B cell (primary cell): ENCODE data around the gene RNLS. TPM values are rescaled to one million over a fixed set of nuclear protein-coding genes. Genes with fewer than 3 reads are reported as not detected.

Experiments
- ATAC-seq: fragments of 200-7000 bp; cut with Tn5 transposase; one replicate; pipeline ENCODE4 v1.10.0; 2021; ENCODE audit warnings: low read depth, mild to moderate bottlenecking, moderate number of reproducible peaks, moderate library complexity
- CTCF ChIA-PET: fragments of 350-600 bp; sonication (Branson Sonifier 250); formaldehyde crosslinking; loops from one replicate; lab custom pipeline; 2021; ENCODE audit warnings: antibody characterized with exemption, inconsistent platforms; lab: Charles Lee
- POLR2A ChIA-PET: fragments of 350-600 bp; sonication (Branson Sonifier 250); formaldehyde crosslinking; loops from one replicate; lab custom pipeline; 2021; ENCODE audit warnings: antibody characterized with exemption; lab: Charles Lee
- DNase-seq: peaks from one replicate; pipeline ENCODE4 v3.0.0; 2013
- H2AFZ ChIP-seq: 2 replicates; pipeline ENCODE4 v1.6.1; 2012; ENCODE audit warnings: mild to moderate bottlenecking, low read depth, low read length; ENCODE audit not compliant: insufficient read depth, poor library complexity, severe bottlenecking
- H3K27ac ChIP-seq, 2 donors: 1 replicate in 1 of 2; 2 replicates in 1 of 2; pipeline ENCODE4 v1.5.1; 2012 to 2013; ENCODE audit warnings: low read length in 2 of 2, mild to moderate bottlenecking in 2 of 2, moderate library complexity in 1 of 2
- H3K27me3 ChIP-seq, 4 experiments: fragments of 200-600 bp in 1 of 4; sonication (generic) in 1 of 4; replicated peaks in 1 of 4; 1 replicate in 2 of 4; 2 replicates in 2 of 4; pipeline versions ENCODE4 v1.6.1 to v1.7.0; 2013 to 2016; ENCODE audit warnings: low read length in 3 of 4, mild to moderate bottlenecking in 2 of 4, mixed read lengths in 1 of 4, moderate library complexity in 1 of 4; ENCODE audit not compliant: insufficient read depth in 4 of 4, control insufficient read depth in 3 of 4; ENCODE audit errors: control extremely low read depth in 1 of 4
- H3K36me3 ChIP-seq, 2 experiments: replicated peaks in 1 of 2; 1 replicate in 1 of 2; 2 replicates in 1 of 2; pipeline versions ENCODE4 v1.6.1 to v1.7.1; 2013; ENCODE audit warnings: low read length in 1 of 2; ENCODE audit not compliant: insufficient read depth in 2 of 2, control insufficient read depth in 1 of 2; ENCODE audit errors: control extremely low read depth in 1 of 2, extremely low read depth in 1 of 2
- H3K4me1 ChIP-seq, 2 donors: fragments of 200-600 bp in 1 of 2; sonication (generic) in 1 of 2; 1 replicate in 1 of 2; 2 replicates in 1 of 2; pipeline versions ENCODE4 v1.5.1 to v1.6.1; 2013 to 2017; ENCODE audit warnings: low read length in 2 of 2; ENCODE audit not compliant: control insufficient read depth in 2 of 2, insufficient read depth in 2 of 2
- H3K4me2 ChIP-seq: replicated peaks from 2 replicates; pipeline ENCODE3; 2012; ENCODE audit warnings: mild to moderate bottlenecking, low read depth, low read length; ENCODE audit not compliant: poor library complexity, severe bottlenecking
- H3K4me3 ChIP-seq, 5 experiments: fragments of 200-600 bp in 1 of 5; sonication (generic) in 1 of 5; 1 replicate in 3 of 5; 2 replicates in 2 of 5; pipeline versions ENCODE4 v1.5.1 to v1.7.0; 2011 to 2016; ENCODE audit warnings: low read length in 4 of 5, mild to moderate bottlenecking in 4 of 5, low read depth in 2 of 5, control low read depth in 1 of 5, moderate library complexity in 1 of 5; ENCODE audit not compliant: insufficient read depth in 1 of 5; ENCODE audit errors: control extremely low read depth in 1 of 5, extremely low read depth in 1 of 5
- H3K79me2 ChIP-seq: fragments of 200-600 bp; sonication (generic); one replicate; pipeline ENCODE4 v1.6.0; 2016; ENCODE audit warnings: low read length; ENCODE audit not compliant: control insufficient read depth, insufficient read depth
- H3K9ac ChIP-seq: fragments of 200-600 bp; sonication (generic); 2 replicates; pipeline ENCODE4 v1.6.1; 2017; ENCODE audit warnings: mild to moderate bottlenecking, low read length, moderate library complexity
- H3K9me3 ChIP-seq, 3 donors: one replicate each; pipeline versions ENCODE4 v1.6.1 to v1.7.1; 2013; ENCODE audit warnings: low read length in 2 of 3; ENCODE audit not compliant: control insufficient read depth in 2 of 3, insufficient read depth in 1 of 3; ENCODE audit errors: control extremely low read depth in 1 of 3
- H4K20me1 ChIP-seq: 2 replicates; pipeline ENCODE4 v1.6.0; 2012; ENCODE audit warnings: mild to moderate bottlenecking, low read length; ENCODE audit not compliant: insufficient read depth, control insufficient read depth, poor library complexity, severe bottlenecking
- H3K27ac Mint-ChIP-seq: one replicate; pipeline ENCODE4 v1.8.0; 2021; ENCODE audit warnings: mixed read lengths
- H3K27me3 Mint-ChIP-seq: one replicate; pipeline ENCODE4 v1.8.0; 2021; ENCODE audit warnings: mixed read lengths
- H3K4me1 Mint-ChIP-seq: one replicate; pipeline ENCODE4 v1.8.0; 2021; ENCODE audit warnings: mixed read lengths
- H3K4me3 Mint-ChIP-seq: one replicate; pipeline ENCODE4 v1.8.0; 2021; ENCODE audit warnings: mixed read lengths
- H3K9me3 Mint-ChIP-seq: one replicate; pipeline ENCODE4 v1.8.0; 2022; ENCODE audit warnings: mixed read lengths; ENCODE audit not compliant: insufficient read depth
- CTCF ChIP-seq: fragments of 200-600 bp; IDR thresholded peaks from one replicate; pipeline ENCODE4 v1.8.0; 2022; ENCODE audit warnings: antibody characterized with exemption, mild to moderate bottlenecking
- EZH2 ChIP-seq: IDR thresholded peaks from 2 replicates; pipeline ENCODE4 v1.6.1; 2012; ENCODE audit warnings: borderline replicate concordance, low read depth, mild to moderate bottlenecking, moderate library complexity, low read length; ENCODE audit not compliant: insufficient read depth, poor library complexity, severe bottlenecking
- WGBS: methylation state at CpG from one replicate; pipeline ENCODE4 v1.1.5; 2013; ENCODE audit warnings: missing lambda C conversion rate; ENCODE audit not compliant: insufficient coverage; 5-methylcytosine and 5-hydroxymethylcytosine counted together
- intact Hi-C: fragments of 100-400 bp; cut with micrococcal nuclease; formaldehyde crosslinking; loops from one replicate; pipeline ENCODE4 v1.10.0; 2022
- polyA plus RNA-seq: library from polyadenylated mRNA; depleted of rRNA; stranded (reverse); fragments of >200 nt; gene quantifications from 2 replicates; pipeline ENCODE4 v1.2.3, GENCODE V29; 2012
- total RNA-seq, 2 donors: library from RNA; stranded (reverse); fragments of 120-200 nt in 1 of 2; gene quantifications; 1 replicate in 1 of 2; 2 replicates in 1 of 2; pipeline versions ENCODE4 v1.2.3 to v1.2.4, GENCODE V29; 2013 to 2022

RNLS gene
- total and polyA plus RNA-seq, 2 donors (not counting 1 experiment from before 2014, with no cell fraction given) = 3.5 to 7.5 TPM

DNA sequence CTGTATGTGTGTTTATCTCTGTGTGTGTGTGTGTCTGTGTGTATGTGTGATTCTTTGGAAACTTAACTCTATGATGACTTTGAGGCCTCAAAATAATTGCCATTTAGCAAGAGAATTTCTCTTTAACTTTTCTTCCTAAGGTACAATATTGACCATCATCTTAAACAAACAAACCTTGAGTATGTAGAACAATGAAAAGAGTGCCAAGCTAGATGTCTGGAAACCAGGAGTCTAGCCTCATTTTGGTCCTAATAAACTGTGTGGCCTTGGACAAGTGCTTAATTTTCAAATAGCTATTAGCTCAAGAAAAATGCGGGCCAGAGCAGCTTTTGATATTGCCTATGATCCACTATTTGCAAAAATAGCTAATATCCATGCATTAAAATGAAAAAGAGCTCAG is 119.3 kb downstream of the RNLS start:
- Histone ChIP-seq H3K9me3 (no peaks in the 10 kb centered on the region), H3K9ac (no peak overlapping the region), H3K27me3 (no peaks in the 10 kb centered on the region), H2AFZ (no peak overlapping the region), H4K20me1 (no peaks in the 10 kb centered on the region), H3K4me2 (no peak overlapping the region), H3K79me2 (no peaks in the 10 kb centered on the region), H3K4me3 (no peak overlapping the region), H3K4me1 (no peaks in the 10 kb centered on the region), H3K27ac (no peak overlapping the region), H3K36me3 (no peaks in the 10 kb centered on the region)
- DNase-seq (no peak), ATAC-seq (no peak)
- CTCF ChIA-PET = no interaction called here
- WGBS = no CpG with 5 or more reads among the region's 1 CpG
- Mint-ChIP-seq H3K27me3 (no peaks in the 10 kb centered on the region), H3K9me3 (no peaks in the 10 kb centered on the region), H3K4me3 (no peak overlapping the region), H3K4me1 (no peaks in the 10 kb centered on the region), H3K27ac (no peak overlapping the region)
- intact Hi-C loops = no loop called here
- TF ChIP-seq CTCF (no peak), EZH2 (no peak)
- POLR2A ChIA-PET = no interaction called here

DNA sequence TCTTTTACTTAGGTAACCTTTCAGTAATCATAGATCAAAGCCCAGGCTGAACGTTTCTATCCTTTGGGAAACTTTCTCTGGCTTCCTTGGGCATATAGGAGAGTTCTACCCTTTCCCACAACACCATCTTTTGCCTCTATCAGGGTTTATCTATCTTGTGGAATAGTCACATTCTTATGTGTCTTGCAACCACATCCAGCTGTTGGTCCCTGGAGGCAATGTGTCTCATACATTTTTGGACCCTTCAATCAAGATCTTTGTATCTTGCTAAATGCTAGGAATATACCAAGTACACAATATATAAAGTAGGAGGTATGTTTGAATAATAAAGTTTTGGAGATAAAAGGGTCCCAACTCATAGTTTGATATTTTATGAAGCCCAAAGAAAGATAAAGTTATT is 121.7 kb downstream of the RNLS start:
- POLR2A ChIA-PET = no interaction called here
- Histone ChIP-seq H3K27ac (no peak overlapping the region), H3K9ac (no peak overlapping the region), H3K79me2 (no peaks in the 10 kb centered on the region), H2AFZ (no peak overlapping the region), H3K4me3 (no peak overlapping the region), H4K20me1 (no peaks in the 10 kb centered on the region), H3K4me2 (no peak overlapping the region), H3K4me1 (no peaks in the 10 kb centered on the region), H3K9me3 (peaks cover 0 to 1% (median 0%) of the 10 kb centered on the region in 3 donors), H3K27me3 (no peaks in the 10 kb centered on the region), H3K36me3 (no peaks in the 10 kb centered on the region)
- H3K9me3 Mint-ChIP-seq = no peaks in the 10 kb centered on the region
- CTCF ChIA-PET = no interaction called here
- H3K27me3 Mint-ChIP-seq = no peaks in the 10 kb centered on the region
- no peaks in the 10 kb centered on the region for H3K4me1 Mint-ChIP-seq
- WGBS = no CpG with 5 or more reads among the region's 1 CpG
- ATAC-seq (no peak), DNase-seq (no peak)
- no peak for TF ChIP-seq CTCF
- no peak for TF ChIP-seq EZH2
- H3K27ac Mint-ChIP-seq = no peak overlapping the region
- H3K4me3 Mint-ChIP-seq = no peak overlapping the region
- intact Hi-C loops = no loop called here
